ENCODE measurements around the gene NSUN4.

- TF ChIP-seq MYC (IDR thresholded peaks at IDR 0.05; ENCODE audit: insufficient read depth, insufficient read length, insufficient replicate concordance, low read length, severe bottlenecking) (no peak), TCF7 (IDR thresholded peaks at IDR 0.05; ENCODE audit: borderline replicate concordance) (no peak), BHLHE40 (IDR thresholded peaks at IDR 0.05; ENCODE audit: borderline replicate concordance in 1 of 2, low read depth in 2 of 2, low read length in 1 of 2) (no peak), CTCF (IDR thresholded peaks at IDR 0.05 in 2 of 3, conservative IDR thresholded peaks at IDR 0.05 in 1 of 3; ENCODE audit: control insufficient read depth in 2 of 3, extremely low read depth in 1 of 3, insufficient read depth in 1 of 3, low read depth in 3 of 3, low read length in 3 of 3) (no peak), TAF1 (IDR thresholded peaks at IDR 0.05; ENCODE audit: borderline replicate concordance, low read depth, low read length) (no peak), ATF2 (IDR thresholded peaks at IDR 0.05; ENCODE audit: low read length) (no peak), KDM1A (IDR thresholded peaks at IDR 0.05; ENCODE audit: borderline replicate concordance) (no peak), SMC3 (IDR thresholded peaks at IDR 0.05; ENCODE audit: borderline replicate concordance, low read length) (no peak), IRF5 (IDR thresholded peaks at IDR 0.05; ENCODE audit: borderline replicate concordance) (no peak), HDAC6 (IDR thresholded peaks at IDR 0.05; ENCODE audit: unreplicated experiment) (no peak), SPI1 (IDR thresholded peaks at IDR 0.05; ENCODE audit: borderline replicate concordance, insufficient read depth, low read depth, low read length) (no peak)
- TF ChIP-seq, protein P1, sequence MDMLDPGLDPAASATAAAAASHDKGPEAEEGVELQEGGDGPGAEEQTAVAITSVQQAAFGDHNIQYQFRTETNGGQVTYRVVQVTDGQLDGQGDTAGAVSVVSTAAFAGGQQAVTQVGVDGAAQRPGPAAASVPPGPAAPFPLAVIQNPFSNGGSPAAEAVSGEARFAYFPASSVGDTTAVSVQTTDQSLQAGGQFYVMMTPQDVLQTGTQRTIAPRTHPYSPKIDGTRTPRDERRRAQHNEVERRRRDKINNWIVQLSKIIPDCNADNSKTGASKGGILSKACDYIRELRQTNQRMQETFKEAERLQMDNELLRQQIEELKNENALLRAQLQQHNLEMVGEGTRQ (IDR thresholded peaks at IDR 0.05; ENCODE audit: borderline replicate concordance, low read depth, low read length) = no peak
Measured at GRCh38 chr1:46298387-46298786, 42.2 kb upstream of the NSUN4 start.

All from GM12878 (cell line).